D721Med (cell line): ENCODE data around the gene CBX4.
A peak's percentile ranks its signal among the peaks of the same experiment; 100 is the strongest.

Experiments used
- DNase-seq: peaks from one replicate; pipeline ENCODE4 v3.0.0; 2011; ENCODE audit warnings: low spot score; ENCODE audit not compliant: insufficient read length
- FAIRE-seq: peaks from 2 replicates; lab custom pipeline; 2011; peaks lifted over from hg19 to GRCh38; lab: Jason Lieb, UNC
- TF ChIP-seq, protein P1 (sequence below): IDR thresholded peaks from 2 replicates; pipeline ENCODE4 v1.5.1; 2012; ENCODE audit warnings: mild to moderate bottlenecking, control low read depth; ENCODE audit not compliant: insufficient read depth; ENCODE audit errors: missing control alignments

CBX4 gene

GRCh38 chr17:79843816-79844800, 4.9 kb upstream of the CBX4 start:
- TF ChIP-seq, protein P1, sequence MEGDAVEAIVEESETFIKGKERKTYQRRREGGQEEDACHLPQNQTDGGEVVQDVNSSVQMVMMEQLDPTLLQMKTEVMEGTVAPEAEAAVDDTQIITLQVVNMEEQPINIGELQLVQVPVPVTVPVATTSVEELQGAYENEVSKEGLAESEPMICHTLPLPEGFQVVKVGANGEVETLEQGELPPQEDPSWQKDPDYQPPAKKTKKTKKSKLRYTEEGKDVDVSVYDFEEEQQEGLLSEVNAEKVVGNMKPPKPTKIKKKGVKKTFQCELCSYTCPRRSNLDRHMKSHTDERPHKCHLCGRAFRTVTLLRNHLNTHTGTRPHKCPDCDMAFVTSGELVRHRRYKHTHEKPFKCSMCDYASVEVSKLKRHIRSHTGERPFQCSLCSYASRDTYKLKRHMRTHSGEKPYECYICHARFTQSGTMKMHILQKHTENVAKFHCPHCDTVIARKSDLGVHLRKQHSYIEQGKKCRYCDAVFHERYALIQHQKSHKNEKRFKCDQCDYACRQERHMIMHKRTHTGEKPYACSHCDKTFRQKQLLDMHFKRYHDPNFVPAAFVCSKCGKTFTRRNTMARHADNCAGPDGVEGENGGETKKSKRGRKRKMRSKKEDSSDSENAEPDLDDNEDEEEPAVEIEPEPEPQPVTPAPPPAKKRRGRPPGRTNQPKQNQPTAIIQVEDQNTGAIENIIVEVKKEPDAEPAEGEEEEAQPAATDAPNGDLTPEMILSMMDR = no peak
- FAIRE-seq = no peak
- peak; percentile 58 for DNase-seq

DNA sequence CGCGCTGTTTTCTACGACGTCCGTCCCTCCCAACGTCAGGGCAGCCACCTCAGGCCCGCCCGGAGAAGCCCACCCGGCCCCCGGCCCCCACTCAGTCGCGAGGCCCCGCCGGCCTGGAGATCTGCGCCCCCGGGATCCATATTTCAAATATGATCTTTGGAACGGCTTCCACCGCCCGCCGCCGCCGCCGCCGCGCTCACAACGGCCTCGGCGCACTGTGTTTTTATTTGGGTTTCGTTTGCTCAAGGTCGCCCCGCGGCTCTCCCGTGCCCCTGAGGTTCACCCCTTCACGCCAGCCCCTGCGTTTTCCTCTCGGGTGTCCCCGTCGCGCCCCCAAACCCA, 4.2 kb upstream of the CBX4 start:
- FAIRE-seq (no peak), DNase-seq (no peak)
- TF ChIP-seq, protein P1 = no peak

GRCh38 chr17:79842656-79843473, 3.6 kb upstream of the CBX4 start:
- no peak for DNase-seq
- TF ChIP-seq, protein P1 = no peak
- FAIRE-seq = no peak

GRCh38 chr17:79842136-79842655, 3.0 kb upstream of the CBX4 start:
- FAIRE-seq (no peak), DNase-seq (no peak)
- TF ChIP-seq, protein P1 = no peak

GRCh38 chr17:79841369-79842135, 2.3 kb upstream of the CBX4 start:
- no peak for DNase-seq
- TF ChIP-seq, protein P1 = no peak
- no peak for FAIRE-seq

- FAIRE-seq (no peak), DNase-seq (no peak)
- TF ChIP-seq, protein P1 = no peak
Observed at GRCh38 chr17:79840989-79841286, 1.7 kb upstream of the CBX4 start.
